PC-9 (cell line): Measurements from ENCODE around the gene CACNA1D. TPM values are rescaled to one million over a fixed set of nuclear protein-coding genes. Genes with fewer than 3 reads are reported as not detected.

ENCODE experiments used
- BruUV-seq: library from RNA; stranded (reverse); fragments of 400-500 nt; replicated peaks from 2 replicates; lab custom pipeline; 2021; lab: Mats Ljungman, UMichigan
- CTCF ChIA-PET: fragments of 300-600 bp; sonication (Branson Sonifier 250); formaldehyde crosslinking; loops from one replicate; lab custom pipeline; 2022; ENCODE audit warnings: antibody characterized with exemption; lab: Charles Lee
- POLR2A ChIA-PET: fragments of 300-600 bp; sonication (Branson Sonifier 250); formaldehyde crosslinking; loops from one replicate; lab custom pipeline; 2022; ENCODE audit warnings: antibody characterized with exemption; ENCODE audit not compliant: unreplicated experiment; lab: Charles Lee
- DNase-seq, 2 experiments: peaks; one replicate each; pipeline versions ENCODE4 v3.0.0 to v3.0.0-alpha.2; 2015 to 2022; ENCODE audit warnings: mixed read lengths in 1 of 2
- H2AFZ ChIP-seq: fragments of 200-600 bp; sonication (generic); 2 replicates; pipeline ENCODE4 v1.8.1; 2017; ENCODE audit warnings: antibody characterized with exemption
- H3F3A ChIP-seq: fragments of 200-600 bp; sonication (generic); 2 replicates; pipeline ENCODE4 v1.8.1; 2017; ENCODE audit warnings: antibody characterized with exemption, mild to moderate bottlenecking, low read depth; ENCODE audit not compliant: insufficient read depth
- H3K27ac ChIP-seq: fragments of 200-600 bp; sonication (generic); 2 replicates; pipeline ENCODE4 v1.6.1; 2016; ENCODE audit warnings: mixed run types
- H3K27me3 ChIP-seq: fragments of 200-600 bp; sonication (generic); 2 replicates; pipeline ENCODE4 v1.6.1; 2016; ENCODE audit warnings: low read depth, mixed run types; ENCODE audit not compliant: insufficient read depth
- H3K36me3 ChIP-seq: fragments of 200-600 bp; sonication (generic); 2 replicates; pipeline ENCODE4 v1.6.1; 2016; ENCODE audit warnings: low read depth, mixed run types
- H3K4me1 ChIP-seq: fragments of 200-600 bp; sonication (generic); replicated peaks from 2 replicates; pipeline ENCODE4 v1.6.1; 2016; ENCODE audit warnings: mixed run types; ENCODE audit not compliant: insufficient read depth
- H3K4me2 ChIP-seq: fragments of 200-600 bp; sonication (generic); 2 replicates; pipeline ENCODE4 v1.6.1; 2017; ENCODE audit warnings: mixed run types
- H3K4me3 ChIP-seq: fragments of 200-600 bp; sonication (generic); 2 replicates; pipeline ENCODE4 v1.6.1; 2016; ENCODE audit warnings: mixed run types
- H3K79me2 ChIP-seq: fragments of 200-600 bp; sonication (generic); 2 replicates; pipeline ENCODE4 v1.6.1; 2017; ENCODE audit warnings: low read depth, mixed run types
- H3K9me2 ChIP-seq: fragments of 200-600 bp; sonication (generic); 2 replicates; pipeline ENCODE4 v1.8.1; 2017; ENCODE audit warnings: mild to moderate bottlenecking; ENCODE audit not compliant: insufficient read depth
- H3K9me3 ChIP-seq: fragments of 200-600 bp; sonication (generic); 2 replicates; pipeline ENCODE4 v1.8.1; 2016; ENCODE audit warnings: low read depth; ENCODE audit not compliant: insufficient read depth
- H4K20me1 ChIP-seq: fragments of 200-600 bp; sonication (generic); 2 replicates; pipeline ENCODE4 v1.8.1; 2017; ENCODE audit not compliant: insufficient read depth
- EZH2 ChIP-seq: fragments of 200-600 bp; sonication (generic); IDR thresholded peaks from 2 replicates; pipeline ENCODE4 v1.8.0; 2017; ENCODE audit warnings: antibody characterized with exemption, low read depth
- intact Hi-C: fragments of 100-400 bp; cut with micrococcal nuclease; formaldehyde crosslinking; loops from one replicate; pipeline ENCODE4 v1.10.0; 2022; ENCODE audit not compliant: unreplicated experiment
- total RNA-seq: library from RNA; stranded (reverse); gene quantifications from 2 replicates; pipeline ENCODE4 v1.2.3, GENCODE V29; 2021
- TF ChIP-seq, protein P1 (sequence below): fragments of 200-600 bp; sonication (generic); conservative IDR thresholded peaks from 2 replicates; pipeline ENCODE4 v1.6.1; 2017; ENCODE audit warnings: mixed run types, antibody characterized with exemption, mild to moderate bottlenecking, moderate library complexity

The CACNA1D gene
- total RNA-seq, 1 experiment from 2014 or later, result not detected

DNA sequence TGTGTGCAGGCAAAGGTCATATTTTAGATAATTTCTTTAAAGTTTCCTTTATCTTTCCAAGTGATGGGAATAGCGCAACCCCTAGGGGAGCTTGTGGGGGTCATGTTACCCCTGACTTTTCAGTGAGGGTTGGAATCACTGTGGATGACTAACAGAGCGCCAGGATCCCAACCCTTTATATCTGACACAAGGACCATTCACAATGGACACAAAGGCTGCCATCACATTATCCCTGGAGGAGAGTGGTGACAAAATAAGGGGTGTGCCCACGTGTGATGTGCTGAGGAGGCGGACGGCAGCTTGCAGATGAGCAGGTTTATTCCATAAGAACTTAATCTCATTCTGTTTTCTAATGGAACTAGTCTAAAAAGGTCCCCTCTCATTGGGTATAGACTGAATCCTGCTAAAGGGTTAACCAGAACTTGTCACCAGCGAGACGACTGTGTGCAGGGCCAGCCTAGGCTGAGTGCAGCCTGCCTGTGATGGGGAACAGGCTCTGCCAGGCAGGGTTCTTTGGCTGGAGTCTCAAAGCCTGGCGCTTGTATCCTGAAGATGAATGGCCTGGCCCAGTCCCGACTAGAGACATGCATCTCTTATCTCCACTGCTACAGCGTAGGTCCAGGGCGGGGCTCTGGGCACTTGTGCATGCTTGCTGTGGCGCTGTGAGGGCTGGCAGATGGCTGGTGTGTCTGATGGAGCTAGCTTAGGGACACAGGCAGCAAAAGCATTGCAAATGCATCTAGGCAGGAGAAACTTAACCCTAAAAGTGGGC lies 301.6 kb downstream of the CACNA1D start:
- no peaks in the 10 kb centered on the region for H3K36me3 ChIP-seq
- peaks cover 92% of the 10 kb centered on the region for H3K27me3 ChIP-seq
- POLR2A ChIA-PET, result no interaction called here
- no peaks in the 10 kb centered on the region for H3K4me1 ChIP-seq
- no peak overlapping the region for H3K4me2 ChIP-seq
- BruUV-seq, result no TSS peak
- no peaks in the 10 kb centered on the region for H3K9me2 ChIP-seq
- intact Hi-C loops, result no loop called here
- H3K9me3 ChIP-seq, result no peaks in the 10 kb centered on the region
- H3K4me3 ChIP-seq, result no peak overlapping the region
- no peaks in the 10 kb centered on the region for H3F3A ChIP-seq
- no peak overlapping the region for H3K27ac ChIP-seq
- H2AFZ ChIP-seq, result no peak overlapping the region
- CTCF ChIA-PET, result no interaction called here
- no peaks in the 10 kb centered on the region for H4K20me1 ChIP-seq
- no peak for DNase-seq
- TF ChIP-seq, protein P1, sequence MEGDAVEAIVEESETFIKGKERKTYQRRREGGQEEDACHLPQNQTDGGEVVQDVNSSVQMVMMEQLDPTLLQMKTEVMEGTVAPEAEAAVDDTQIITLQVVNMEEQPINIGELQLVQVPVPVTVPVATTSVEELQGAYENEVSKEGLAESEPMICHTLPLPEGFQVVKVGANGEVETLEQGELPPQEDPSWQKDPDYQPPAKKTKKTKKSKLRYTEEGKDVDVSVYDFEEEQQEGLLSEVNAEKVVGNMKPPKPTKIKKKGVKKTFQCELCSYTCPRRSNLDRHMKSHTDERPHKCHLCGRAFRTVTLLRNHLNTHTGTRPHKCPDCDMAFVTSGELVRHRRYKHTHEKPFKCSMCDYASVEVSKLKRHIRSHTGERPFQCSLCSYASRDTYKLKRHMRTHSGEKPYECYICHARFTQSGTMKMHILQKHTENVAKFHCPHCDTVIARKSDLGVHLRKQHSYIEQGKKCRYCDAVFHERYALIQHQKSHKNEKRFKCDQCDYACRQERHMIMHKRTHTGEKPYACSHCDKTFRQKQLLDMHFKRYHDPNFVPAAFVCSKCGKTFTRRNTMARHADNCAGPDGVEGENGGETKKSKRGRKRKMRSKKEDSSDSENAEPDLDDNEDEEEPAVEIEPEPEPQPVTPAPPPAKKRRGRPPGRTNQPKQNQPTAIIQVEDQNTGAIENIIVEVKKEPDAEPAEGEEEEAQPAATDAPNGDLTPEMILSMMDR, result no peak
- TF ChIP-seq EZH2, result no peak
- no peaks in the 10 kb centered on the region for H3K79me2 ChIP-seq

DNA sequence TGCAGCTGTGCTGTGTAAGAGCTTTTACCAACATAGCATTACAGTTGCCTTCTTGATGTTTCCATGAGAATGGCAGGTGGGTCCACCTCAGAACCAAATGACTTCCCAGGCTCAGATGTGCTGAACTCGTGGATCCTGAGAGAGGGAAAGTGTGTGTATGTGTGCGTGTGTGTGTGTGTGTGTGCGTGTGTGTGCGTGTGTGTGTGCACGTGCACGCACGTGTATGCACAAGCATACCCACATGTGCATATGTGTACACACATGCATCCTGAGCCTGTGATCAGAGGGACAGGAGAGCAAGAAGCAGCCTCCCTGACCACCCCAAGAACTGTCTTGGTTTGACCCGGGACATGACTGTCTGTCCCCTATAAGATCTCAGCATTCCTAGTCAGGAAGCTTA lies 303.7 kb downstream of the CACNA1D start:
- Histone ChIP-seq H2AFZ (no peak overlapping the region), H3K36me3 (no peaks in the 10 kb centered on the region), H4K20me1 (no peaks in the 10 kb centered on the region), H3K9me3 (no peaks in the 10 kb centered on the region), H3K4me3 (no peak overlapping the region), H3F3A (no peaks in the 10 kb centered on the region), H3K79me2 (no peaks in the 10 kb centered on the region), H3K27ac (no peak overlapping the region), H3K4me2 (no peak overlapping the region), H3K27me3 (peaks cover 96% of the 10 kb centered on the region), H3K9me2 (no peaks in the 10 kb centered on the region), H3K4me1 (no peaks in the 10 kb centered on the region)
- no peak for TF ChIP-seq EZH2
- TF ChIP-seq, protein P1, result no peak
- CTCF ChIA-PET, result no interaction called here
- POLR2A ChIA-PET, result no interaction called here
- BruUV-seq, result no TSS peak
- intact Hi-C loops, result no loop called here
- no peak for DNase-seq

DNA sequence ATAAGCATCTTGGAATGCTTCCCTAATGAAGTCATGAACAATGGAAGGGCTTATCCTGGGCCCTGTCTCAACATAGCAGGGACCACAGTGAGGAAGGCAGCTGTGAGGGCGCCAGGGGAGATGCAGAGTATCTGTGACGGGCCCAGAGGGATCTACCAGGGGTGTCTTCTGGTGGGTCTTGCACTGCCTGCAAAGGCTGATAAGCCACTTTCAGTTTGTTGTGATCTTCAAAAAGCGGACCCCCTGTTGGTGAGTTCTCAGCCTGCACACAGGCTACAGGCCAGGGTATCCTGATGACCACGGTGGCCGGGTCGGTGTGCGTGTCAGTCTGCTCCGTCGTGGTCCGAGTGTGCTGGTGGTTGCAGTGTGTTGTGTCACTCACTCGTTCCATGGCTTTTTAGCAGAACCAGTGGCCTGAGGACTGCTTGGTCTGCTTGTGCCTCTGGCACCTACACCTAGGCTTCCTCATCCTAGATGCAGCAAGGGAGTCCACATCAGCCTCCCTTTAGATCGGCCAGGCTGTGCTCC lies 305.0 kb downstream of the CACNA1D start:
- H3K9me3 ChIP-seq, result no peaks in the 10 kb centered on the region
- H4K20me1 ChIP-seq, result no peaks in the 10 kb centered on the region
- H3K4me2 ChIP-seq, result no peak overlapping the region
- H3K27ac ChIP-seq, result no peak overlapping the region
- DNase-seq, result no peak
- H2AFZ ChIP-seq, result no peak overlapping the region
- H3K4me1 ChIP-seq, result no peaks in the 10 kb centered on the region
- BruUV-seq, result no TSS peak
- intact Hi-C loops, result no loop called here
- ChIA-PET POLR2A (no interaction called here), CTCF (no interaction called here)
- H3F3A ChIP-seq, result no peaks in the 10 kb centered on the region
- H3K4me3 ChIP-seq, result no peak overlapping the region
- H3K36me3 ChIP-seq, result no peaks in the 10 kb centered on the region
- TF ChIP-seq EZH2, result no peak
- TF ChIP-seq, protein P1, result no peak
- H3K27me3 ChIP-seq, result peaks cover 96% of the 10 kb centered on the region
- no peaks in the 10 kb centered on the region for H3K79me2 ChIP-seq
- no peaks in the 10 kb centered on the region for H3K9me2 ChIP-seq
